ENCODE data around the gene SSR1. TPM values are rescaled to one million over a fixed set of nuclear protein-coding genes. Genes with fewer than 3 reads are reported as not detected.
"Not testable (repeated sequence)": the region's sequence is repeated elsewhere in the genome, so short reads cannot be mapped to it uniquely, and the experiment has no call there.

SSR1 gene
- total and polyA plus RNA-seq, 7 donors, result 17.9 to 40.4 (median 35.4) TPM

GRCh38 chr6:7341989-7342742 lies 29.2 kb upstream of the SSR1 start:
- H3K36me3 ChIP-seq (ENCODE audit: insufficient read depth in 1 of 2, low read depth in 1 of 2), result no peaks in the 10 kb centered on the region
- WGBS, 3 donors, result 54 to 62% (median 57%) methylated on average over 9 of the region's 9 CpGs
- ATAC-seq, result no peak
- no peaks in the 10 kb centered on the region for H3K27me3 ChIP-seq (ENCODE audit: insufficient read depth in 3 of 3, low read length in 2 of 3)
- no peak overlapping the region for H3K27ac ChIP-seq
- DNase-seq, result no peak
- H3K9me3 ChIP-seq, result no peaks in the 10 kb centered on the region
- H3K4me3 ChIP-seq, result no peak overlapping the region
- no peak for TF ChIP-seq CTCF (IDR thresholded peaks at IDR 0.05)
- intact Hi-C loops (cut with DNase I), result no loop called here
- no peaks in the 10 kb centered on the region for H3K4me1 ChIP-seq

GRCh38 chr6:7341271-7341670 lies 28.3 kb upstream of the SSR1 start:
- no peak for TF ChIP-seq CTCF (IDR thresholded peaks at IDR 0.05)
- Histone ChIP-seq H3K4me1 (no peaks in the 10 kb centered on the region), H3K9me3 (no peaks in the 10 kb centered on the region), H3K36me3 (ENCODE audit: insufficient read depth in 1 of 2, low read depth in 1 of 2) (no peaks in the 10 kb centered on the region), H3K27ac (no peak overlapping the region), H3K4me3 (no peak overlapping the region), H3K27me3 (ENCODE audit: insufficient read depth in 3 of 3, low read length in 2 of 3) (no peaks in the 10 kb centered on the region)
- DNase-seq, result no peak
- WGBS, 3 donors, result 96% methylated on average over 3 of the region's 3 CpGs
- no peak for ATAC-seq
- intact Hi-C loops (cut with DNase I), result no loop called here

- intact Hi-C loops (cut with DNase I); DNase-seq; ATAC-seq; H3K4me1 ChIP-seq; H3K27me3 ChIP-seq (ENCODE audit: insufficient read depth in 3 of 3, low read length in 2 of 3); H3K9me3 ChIP-seq; H3K27ac ChIP-seq; H3K36me3 ChIP-seq (ENCODE audit: insufficient read depth in 1 of 2, low read depth in 1 of 2); H3K4me3 ChIP-seq: not testable (repeated sequence)
- peak; percentile 10 for TF ChIP-seq CTCF (IDR thresholded peaks at IDR 0.05)
- WGBS, 3 donors, result 74 to 76% (median 76%) methylated on average over 14 of the region's 14 CpGs
These were observed 26.2 kb upstream of the SSR1 start for GRCh38 chr6:7339007-7339732.

- no peaks in the 10 kb centered on the region for H3K4me1 ChIP-seq
- DNase-seq, result no peak
- intact Hi-C loops (cut with DNase I), result no loop called here
- no peaks in the 10 kb centered on the region for H3K9me3 ChIP-seq
- TF ChIP-seq CTCF (IDR thresholded peaks at IDR 0.05), result no peak
- H3K27ac ChIP-seq, result no peak overlapping the region
- no peaks in the 10 kb centered on the region for H3K36me3 ChIP-seq (ENCODE audit: insufficient read depth in 1 of 2, low read depth in 1 of 2)
- no peak overlapping the region for H3K4me3 ChIP-seq
- ATAC-seq, result no peak
- no peaks in the 10 kb centered on the region for H3K27me3 ChIP-seq (ENCODE audit: insufficient read depth in 3 of 3, low read length in 2 of 3)
- 44 to 73% (median 52%) methylated on average over 2 of the region's 2 CpGs for WGBS, 3 donors
These were observed 25.0 kb upstream of the SSR1 start for GRCh38 chr6:7338031-7338430.

Data from psoas muscle (tissue), 8 donors.